T-helper 1 cell (primary cell): ENCODE data around the gene ITGB3.
"Not testable (repeated sequence)": the region's sequence is repeated elsewhere in the genome, so short reads cannot be mapped to it uniquely, and the experiment has no call there.

ENCODE experiments used
- DNase-seq, 5 donors: peaks; one replicate each; pipeline ENCODE4 v3.0.0-alpha.2; 2012 to 2020

The ITGB3 gene

GRCh38 chr17:47223007-47223406 is 30.6 kb upstream of the ITGB3 start:
- no peak for DNase-seq

GRCh38 chr17:47223460-47223859 is 30.2 kb upstream of the ITGB3 start:
- no peak for DNase-seq

GRCh38 chr17:47224077-47224476 is 29.6 kb upstream of the ITGB3 start:
- not testable (repeated sequence) for DNase-seq

GRCh38 chr17:47224966-47225365 is 28.7 kb upstream of the ITGB3 start:
- no peak for DNase-seq

GRCh38 chr17:47225436-47225858 is 28.2 kb upstream of the ITGB3 start:
- DNase-seq, result no peak

GRCh38 chr17:47225911-47226688 is 27.5 kb upstream of the ITGB3 start:
- no peak for DNase-seq

GRCh38 chr17:47227862-47228261 is 25.8 kb upstream of the ITGB3 start:
- DNase-seq, result no peak

GRCh38 chr17:47229535-47230443 is 23.8 kb upstream of the ITGB3 start:
- peak in 4 of 5 donors; percentile 37 to 71 (median 52) for DNase-seq

GRCh38 chr17:47230864-47231263 is 22.8 kb upstream of the ITGB3 start:
- DNase-seq, result no peak

- no peak for DNase-seq
Measured at GRCh38 chr17:47231334-47231733, 22.3 kb upstream of the ITGB3 start.

- DNase-seq, result no peak
Measured at GRCh38 chr17:47231866-47232265, 21.8 kb upstream of the ITGB3 start.

- DNase-seq, result no peak
Measured at GRCh38 chr17:47232465-47232864, 21.2 kb upstream of the ITGB3 start.

GRCh38 chr17:47235506-47235905 is 18.1 kb upstream of the ITGB3 start:
- DNase-seq, result no peak

GRCh38 chr17:47235923-47236322 is 17.7 kb upstream of the ITGB3 start:
- DNase-seq, result no peak

GRCh38 chr17:47237841-47238240 is 15.8 kb upstream of the ITGB3 start:
- DNase-seq, result no peak

GRCh38 chr17:47238321-47239010 is 15.2 kb upstream of the ITGB3 start:
- DNase-seq, result no peak

- no peak for DNase-seq
Measured at GRCh38 chr17:47239619-47239966, 14.0 kb upstream of the ITGB3 start.

GRCh38 chr17:47239967-47240651 is 13.5 kb upstream of the ITGB3 start:
- DNase-seq, result no peak

- DNase-seq, result no peak
Measured at GRCh38 chr17:47240806-47241205, 12.8 kb upstream of the ITGB3 start.

- DNase-seq, result no peak
Measured at GRCh38 chr17:47242648-47243047, 11.0 kb upstream of the ITGB3 start.

GRCh38 chr17:47243737-47244598 is 9.7 kb upstream of the ITGB3 start:
- DNase-seq, result no peak

GRCh38 chr17:47244697-47245096 is 8.9 kb upstream of the ITGB3 start:
- no peak for DNase-seq
